ENCODE results near the gene TSKU. TPM values are rescaled to one million over a fixed set of nuclear protein-coding genes. Genes with fewer than 3 reads are reported as not detected.
A peak's percentile ranks its signal among the peaks of the same experiment; 100 is the strongest.

The TSKU gene
- polyA plus RNA-seq, 3 donors: not detected

DNA sequence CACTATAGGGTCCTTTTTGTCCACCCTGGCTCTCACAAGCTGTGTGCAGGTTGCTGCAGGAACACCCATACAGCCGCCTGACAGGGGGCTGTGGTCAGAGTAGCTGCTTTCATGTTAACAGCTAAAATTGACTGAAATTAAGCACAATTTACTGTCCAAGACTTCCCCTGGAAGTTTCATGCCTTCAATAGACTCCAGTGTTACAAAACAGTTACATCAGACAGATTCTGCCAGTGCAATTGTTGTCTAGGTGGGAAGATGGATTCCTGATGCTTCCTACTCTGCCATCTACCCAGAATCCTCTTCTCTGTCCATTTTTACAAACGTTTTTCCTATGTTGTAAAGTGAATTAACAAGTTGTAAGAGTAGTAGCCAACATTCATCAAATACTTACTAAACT lies 5.3 kb upstream of the TSKU start:
- no peak overlapping the region for H2AFZ ChIP-seq (ENCODE audit: insufficient read depth, low read depth, low read length, poor library complexity, severe bottlenecking)
- H3K27me3 Mint-ChIP-seq (ENCODE audit: low read depth in 3 of 3): peaks cover 57 to 71% (median 57%) of the 10 kb centered on the region in 3 donors

DNA sequence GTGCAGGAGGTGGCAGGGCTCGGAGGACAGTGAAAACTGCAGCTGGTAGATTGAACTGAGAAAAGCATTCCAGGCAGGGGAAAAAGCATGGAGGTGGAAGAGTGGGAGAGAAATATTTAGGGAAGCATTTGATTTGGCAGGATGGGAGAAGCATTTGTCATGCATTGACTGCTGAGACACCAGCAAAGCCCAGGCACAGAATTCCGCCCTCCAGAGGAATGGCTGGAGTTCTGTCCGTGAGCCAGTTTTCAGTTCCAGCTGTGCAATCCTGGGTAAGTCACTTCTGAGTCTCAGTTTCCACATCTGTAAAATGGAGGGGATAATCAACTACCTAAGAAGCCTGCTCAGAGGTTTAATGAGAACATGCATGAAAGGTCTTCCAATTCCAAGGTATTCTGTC lies 4.3 kb upstream of the TSKU start:
- H3K27ac ChIP-seq (ENCODE audit: low read depth in 1 of 2, low read length in 2 of 2): no peak overlapping the region
- Mint-ChIP-seq H3K9me3 (peaks cover 15 to 39% (median 31%) of the 10 kb centered on the region in 7 donors), H3K27ac (peak overlapping the region in 1 of 7 donors; percentile 45), H3K36me3 (peaks cover 0 to 4% of the 10 kb centered on the region in 2 donors), H3K4me3 (peak overlapping the region in 1 of 2 donors; percentile 50), H3K4me1 (peaks cover 9% of the 10 kb centered on the region), H3K27me3 (ENCODE audit: low read depth in 3 of 3) (peaks cover 57 to 74% (median 59%) of the 10 kb centered on the region in 3 donors)
- DNase-seq: no peak
- TF ChIP-seq, protein P1, sequence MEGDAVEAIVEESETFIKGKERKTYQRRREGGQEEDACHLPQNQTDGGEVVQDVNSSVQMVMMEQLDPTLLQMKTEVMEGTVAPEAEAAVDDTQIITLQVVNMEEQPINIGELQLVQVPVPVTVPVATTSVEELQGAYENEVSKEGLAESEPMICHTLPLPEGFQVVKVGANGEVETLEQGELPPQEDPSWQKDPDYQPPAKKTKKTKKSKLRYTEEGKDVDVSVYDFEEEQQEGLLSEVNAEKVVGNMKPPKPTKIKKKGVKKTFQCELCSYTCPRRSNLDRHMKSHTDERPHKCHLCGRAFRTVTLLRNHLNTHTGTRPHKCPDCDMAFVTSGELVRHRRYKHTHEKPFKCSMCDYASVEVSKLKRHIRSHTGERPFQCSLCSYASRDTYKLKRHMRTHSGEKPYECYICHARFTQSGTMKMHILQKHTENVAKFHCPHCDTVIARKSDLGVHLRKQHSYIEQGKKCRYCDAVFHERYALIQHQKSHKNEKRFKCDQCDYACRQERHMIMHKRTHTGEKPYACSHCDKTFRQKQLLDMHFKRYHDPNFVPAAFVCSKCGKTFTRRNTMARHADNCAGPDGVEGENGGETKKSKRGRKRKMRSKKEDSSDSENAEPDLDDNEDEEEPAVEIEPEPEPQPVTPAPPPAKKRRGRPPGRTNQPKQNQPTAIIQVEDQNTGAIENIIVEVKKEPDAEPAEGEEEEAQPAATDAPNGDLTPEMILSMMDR (IDR thresholded peaks at IDR 0.05): no peak
- H4K20me1 ChIP-seq (ENCODE audit: insufficient read depth, low read length): no peaks in the 10 kb centered on the region
- H3K36me3 ChIP-seq (replicated peaks in 1 of 2; ENCODE audit: control insufficient read depth in 1 of 2, insufficient read depth in 2 of 2, low read length in 2 of 2): no peaks in the 10 kb centered on the region
- H3K4me3 ChIP-seq (replicated peaks in 1 of 3; ENCODE audit: low read depth in 2 of 3, low read length in 3 of 3): no peak overlapping the region
- no peak overlapping the region for H3K9ac ChIP-seq (ENCODE audit: insufficient read depth, low read length, poor library complexity, severe bottlenecking)
- peaks cover 15 to 26% of the 10 kb centered on the region in 2 donors for H3K9me3 ChIP-seq (replicated peaks in 1 of 2; ENCODE audit: control insufficient read depth in 1 of 2, insufficient read depth in 1 of 2, low read length in 2 of 2)
- no peak overlapping the region for H2AFZ ChIP-seq (ENCODE audit: insufficient read depth, low read depth, low read length, poor library complexity, severe bottlenecking)
- peaks cover 8 to 10% of the 10 kb centered on the region in 2 donors for H3K4me1 ChIP-seq (ENCODE audit: control insufficient read depth in 1 of 2, insufficient read depth in 2 of 2, low read length in 2 of 2)
- H3K27me3 ChIP-seq (ENCODE audit: control insufficient read depth in 2 of 2, insufficient read depth in 2 of 2, low read length in 2 of 2): peaks cover 58 to 65% of the 10 kb centered on the region in 2 donors
- intact Hi-C loops (cut with micrococcal nuclease): no loop called here
- 91% methylated on average over 3 of the region's 3 CpGs for WGBS (ENCODE audit: insufficient coverage)
- no peak overlapping the region for H3K4me2 ChIP-seq (replicated peaks; ENCODE audit: extremely low read depth, low read length, poor library complexity, severe bottlenecking)
- H3K79me2 ChIP-seq (ENCODE audit: insufficient read depth, low read length): no peaks in the 10 kb centered on the region

More for the DNA sequence above, 5.3 kb upstream of the TSKU start:
- DNase-seq: no peak
- H3K4me1 ChIP-seq (ENCODE audit: control insufficient read depth in 1 of 2, insufficient read depth in 2 of 2, low read length in 2 of 2): peaks cover 0 to 4% of the 10 kb centered on the region in 2 donors
- H3K4me3 Mint-ChIP-seq: no peak overlapping the region
- H4K20me1 ChIP-seq (ENCODE audit: insufficient read depth, low read length): no peaks in the 10 kb centered on the region
- H3K4me2 ChIP-seq (replicated peaks; ENCODE audit: extremely low read depth, low read length, poor library complexity, severe bottlenecking): no peak overlapping the region
- H3K36me3 ChIP-seq (replicated peaks in 1 of 2; ENCODE audit: control insufficient read depth in 1 of 2, insufficient read depth in 2 of 2, low read length in 2 of 2): no peaks in the 10 kb centered on the region
- no peak overlapping the region for H3K9ac ChIP-seq (ENCODE audit: insufficient read depth, low read length, poor library complexity, severe bottlenecking)
- H3K36me3 Mint-ChIP-seq: peaks cover 0 to 4% of the 10 kb centered on the region in 2 donors
- TF ChIP-seq, protein P1 (IDR thresholded peaks at IDR 0.05): no peak
- no peak overlapping the region for H3K4me3 ChIP-seq (replicated peaks in 1 of 3; ENCODE audit: low read depth in 2 of 3, low read length in 3 of 3)
- no CpG with 5 or more reads among the region's 2 CpGs for WGBS (ENCODE audit: insufficient coverage)
- no peak overlapping the region for H3K27ac ChIP-seq (ENCODE audit: low read depth in 1 of 2, low read length in 2 of 2)
- H3K27ac Mint-ChIP-seq: no peak overlapping the region
- peaks cover 15 to 36% (median 31%) of the 10 kb centered on the region in 7 donors for H3K9me3 Mint-ChIP-seq
- intact Hi-C loops (cut with micrococcal nuclease): no loop called here
- H3K79me2 ChIP-seq (ENCODE audit: insufficient read depth, low read length): no peaks in the 10 kb centered on the region
- peaks cover 52 to 59% of the 10 kb centered on the region in 2 donors for H3K27me3 ChIP-seq (ENCODE audit: control insufficient read depth in 2 of 2, insufficient read depth in 2 of 2, low read length in 2 of 2)
- H3K4me1 Mint-ChIP-seq: peaks cover 6% of the 10 kb centered on the region
- peaks cover 15 to 26% of the 10 kb centered on the region in 2 donors for H3K9me3 ChIP-seq (replicated peaks in 1 of 2; ENCODE audit: control insufficient read depth in 1 of 2, insufficient read depth in 1 of 2, low read length in 2 of 2)

All from CD14-positive monocyte (primary cell).